GM12891 (cell line): Measurements from ENCODE around the gene ITGB2.
A peak's percentile ranks its signal among the peaks of the same experiment; 100 is the strongest.

Experiments
- DNase-seq: peaks from one replicate; pipeline ENCODE4 v3.0.0; 2011; ENCODE audit warnings: low spot score; ENCODE audit not compliant: insufficient read length
- FAIRE-seq: peaks from 2 replicates; lab custom pipeline; 2011; peaks lifted over from hg19 to GRCh38; lab: Jason Lieb, UNC
- PAX5 ChIP-seq: IDR thresholded peaks from 2 replicates; pipeline ENCODE4 v1.6.1; 2011; ENCODE audit warnings: low read length, moderate library complexity, mild to moderate bottlenecking; ENCODE audit not compliant: insufficient read depth, severe bottlenecking
- POLR2A ChIP-seq: IDR thresholded peaks from 2 replicates; pipeline ENCODE4 v1.6.1; 2011; ENCODE audit warnings: low read depth, low read length, control low read depth
- POLR2AphosphoS5 ChIP-seq: IDR thresholded peaks from 2 replicates; pipeline ENCODE4 v1.6.1; 2011; ENCODE audit warnings: low read depth, low read length, control low read depth
- POU2F2 ChIP-seq: IDR thresholded peaks from 2 replicates; pipeline ENCODE4 v1.6.1; 2011; ENCODE audit warnings: low read depth, mild to moderate bottlenecking, control low read depth, low read length, moderate library complexity
- SPI1 ChIP-seq: IDR thresholded peaks from 2 replicates; pipeline ENCODE4 v1.6.1; 2011; ENCODE audit warnings: low read depth, low read length, control low read depth
- TAF1 ChIP-seq: IDR thresholded peaks from 2 replicates; pipeline ENCODE4 v1.6.1; 2011; ENCODE audit warnings: low read depth, low read length, control low read depth

Gene ITGB2

DNA sequence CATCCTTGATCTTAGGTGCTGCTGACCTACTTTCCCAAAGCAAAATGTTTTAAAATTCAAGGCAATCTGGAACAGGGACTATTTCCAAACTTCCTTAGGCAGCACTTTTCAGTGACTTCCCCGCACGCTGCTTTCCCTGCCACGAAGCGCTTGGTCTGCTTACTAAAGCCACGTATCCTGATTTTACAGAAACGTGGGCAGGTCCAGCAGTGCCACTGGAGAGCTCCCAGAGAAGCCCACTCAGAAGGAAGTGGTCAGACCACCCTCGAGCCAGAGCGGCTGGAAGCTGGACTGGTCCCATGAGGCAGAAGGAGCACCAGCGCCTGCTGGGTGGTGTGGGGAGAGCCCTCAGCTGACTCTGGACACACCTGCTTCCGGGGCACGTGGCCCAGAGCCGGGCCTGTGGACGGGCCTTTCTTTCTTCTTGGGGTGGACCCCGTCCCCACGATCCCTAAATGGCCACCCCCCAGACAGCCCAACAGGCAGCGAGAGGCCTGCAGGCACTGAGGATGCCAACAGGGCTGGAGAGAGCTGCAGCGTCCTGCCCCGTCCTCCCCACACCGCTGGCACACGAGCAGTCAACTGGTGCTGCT lies 70.4 kb downstream of the ITGB2 start:
- FAIRE-seq (no peak), DNase-seq (no peak)
- TF ChIP-seq PAX5 (no peak), TAF1 (no peak), POLR2AphosphoS5 (no peak), POLR2A (no peak), POU2F2 (no peak), SPI1 (no peak)

DNA sequence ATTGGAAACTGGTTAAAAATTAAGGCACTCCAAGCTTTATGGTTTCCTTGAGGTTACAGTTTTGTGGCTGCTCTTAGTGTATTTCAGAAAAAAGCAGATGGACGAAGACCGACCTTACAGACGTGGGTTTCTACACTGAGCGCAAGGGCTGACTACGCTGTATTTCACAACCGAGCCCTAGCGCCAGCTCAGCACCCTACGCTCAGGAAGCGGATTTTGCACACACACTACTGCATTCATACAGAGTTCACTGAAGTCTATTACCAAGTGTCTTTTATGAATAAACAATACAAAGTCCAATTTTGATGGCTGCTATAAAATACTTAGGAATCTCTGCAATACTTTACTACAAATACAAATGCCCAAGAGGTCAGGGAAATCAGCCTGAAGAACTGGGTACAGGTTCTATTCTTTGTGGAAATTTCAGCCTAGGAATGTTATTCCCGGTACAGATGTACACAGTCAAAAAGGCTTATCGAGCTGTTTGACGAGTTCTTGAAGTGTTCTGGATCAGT lies 71.0 kb downstream of the ITGB2 start:
- FAIRE-seq = no peak
- no peak for DNase-seq
- no peak for TF ChIP-seq POLR2AphosphoS5
- TF ChIP-seq POLR2A = no peak
- TF ChIP-seq POU2F2 = no peak
- no peak for TF ChIP-seq TAF1
- TF ChIP-seq SPI1 = no peak
- TF ChIP-seq PAX5 = no peak

DNA sequence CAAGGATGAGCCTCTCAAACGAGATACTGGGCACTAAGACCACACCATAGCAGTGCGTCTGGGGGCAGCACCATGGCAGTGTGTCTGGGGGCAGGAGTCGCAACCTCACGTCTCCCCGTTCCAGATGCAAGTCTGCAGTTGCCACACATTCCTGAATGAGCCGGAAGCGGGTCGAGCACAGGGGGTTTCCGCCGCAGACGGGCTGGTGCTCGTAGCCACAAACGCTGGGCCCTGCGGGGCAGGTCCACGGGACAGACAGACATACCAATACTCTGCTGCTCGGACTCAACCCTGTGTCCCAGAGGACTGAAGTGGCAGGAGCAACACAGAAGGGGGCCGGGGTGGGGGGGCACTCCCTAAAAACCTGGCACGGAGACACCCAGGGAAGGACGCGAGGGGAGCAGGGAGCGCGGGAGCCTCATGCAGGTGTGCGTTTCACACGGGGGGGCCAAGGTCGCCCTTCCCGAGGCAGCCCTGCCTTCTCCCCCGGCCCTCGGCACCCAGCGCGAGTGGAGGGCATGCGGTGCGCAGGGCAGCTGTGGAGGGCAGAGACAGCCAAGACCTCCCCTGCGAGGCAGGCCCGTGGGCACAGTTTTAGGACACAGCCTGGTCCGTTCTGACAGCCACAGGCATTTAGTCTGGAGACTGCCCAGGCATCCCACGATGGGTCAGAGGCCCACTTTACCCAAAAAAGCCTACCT lies 71.7 kb downstream of the ITGB2 start:
- TF ChIP-seq PAX5 (no peak), POLR2A (no peak), SPI1 (no peak), POLR2AphosphoS5 (no peak), POU2F2 (no peak)
- no peak for FAIRE-seq

DNA sequence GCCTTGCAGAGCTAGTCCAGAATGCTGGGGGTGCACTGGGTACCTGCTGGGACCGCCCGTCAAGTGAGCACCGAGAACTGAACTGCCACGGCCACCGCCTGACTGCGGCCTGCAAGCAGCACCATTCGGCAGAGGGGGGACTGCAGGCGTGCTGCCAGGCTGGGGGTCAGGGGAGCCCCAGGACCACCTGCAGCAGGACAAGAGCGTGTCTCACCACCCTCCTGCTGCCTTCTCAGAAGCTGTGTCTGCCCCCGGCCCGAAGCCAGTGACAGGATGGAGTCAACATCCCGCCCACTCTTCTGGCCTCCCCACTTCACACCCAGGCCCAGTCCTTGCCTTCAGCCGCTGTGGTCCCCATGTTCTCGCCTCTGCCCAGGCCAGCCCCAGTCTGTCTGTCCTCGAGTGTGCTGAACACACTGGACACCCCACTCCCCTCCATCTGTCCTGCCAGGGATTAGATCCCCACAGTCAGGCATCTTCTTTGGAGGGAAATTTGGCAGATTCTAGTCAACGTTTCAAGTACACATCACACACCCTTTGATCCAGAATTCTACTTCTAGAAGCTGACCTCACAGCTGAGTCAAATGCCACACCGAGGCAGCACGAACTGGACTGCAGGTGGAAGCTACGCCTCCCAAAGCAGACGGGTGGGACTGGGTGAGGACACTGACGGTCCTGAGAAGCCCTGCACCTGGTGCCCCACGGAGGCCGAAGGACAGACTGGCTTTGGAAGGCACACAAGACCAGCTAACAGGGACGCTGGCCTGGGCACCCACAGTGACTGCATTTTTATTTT lies 73.2 kb downstream of the ITGB2 start:
- DNase-seq (no peak), FAIRE-seq (no peak)
- TF ChIP-seq POU2F2 (no peak), PAX5 (no peak), TAF1 (no peak), SPI1 (no peak), POLR2A (no peak), POLR2AphosphoS5 (no peak)

More for the DNA sequence above, 71.7 kb downstream of the ITGB2 start:
- DNase-seq = no peak

DNA sequence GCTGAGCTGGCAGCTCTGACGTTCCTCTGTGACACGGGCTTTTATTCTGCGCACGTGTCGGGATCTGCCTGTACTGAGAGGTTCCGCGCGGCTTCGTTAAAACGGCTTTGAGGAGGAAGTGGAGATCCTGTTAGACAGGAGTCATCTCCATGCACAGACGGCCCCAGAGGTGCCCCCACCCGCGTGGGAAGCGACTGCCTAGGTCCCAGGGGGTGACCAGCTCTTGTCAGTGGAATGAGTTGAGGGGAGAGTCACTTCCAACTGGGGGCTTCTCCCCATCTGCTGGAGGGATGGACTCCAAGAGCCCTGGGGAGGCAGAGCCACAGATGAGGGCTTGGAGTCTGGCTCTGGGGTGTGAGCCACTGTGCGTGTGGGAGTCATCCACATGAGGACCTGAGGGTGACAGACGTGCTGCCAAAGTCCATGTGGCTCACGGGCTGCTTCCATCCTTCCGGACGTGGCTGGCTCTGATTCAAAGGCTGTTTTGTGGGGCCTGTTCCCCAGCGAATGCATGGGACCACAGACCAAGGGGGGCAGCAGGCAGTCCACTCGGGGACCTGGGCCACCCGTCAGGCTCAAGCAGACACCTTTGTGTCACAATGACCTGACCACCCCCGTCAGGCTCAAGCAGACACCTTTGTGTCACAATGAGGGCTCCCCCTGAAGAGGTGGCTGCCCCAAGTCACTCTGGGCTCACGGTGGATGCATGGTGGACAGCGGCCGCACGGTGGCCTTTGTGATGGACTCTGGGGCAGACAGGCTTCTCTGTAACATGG lies 74.0 kb downstream of the ITGB2 start:
- DNase-seq (no peak), FAIRE-seq (no peak)
- no peak for TF ChIP-seq PAX5
- no peak for TF ChIP-seq POLR2A
- TF ChIP-seq POU2F2 = no peak
- no peak for TF ChIP-seq TAF1
- 0 out of 2 replicates have a peak, but pooled peaks have one; percentile 10 for TF ChIP-seq SPI1
- no peak for TF ChIP-seq POLR2AphosphoS5

DNA sequence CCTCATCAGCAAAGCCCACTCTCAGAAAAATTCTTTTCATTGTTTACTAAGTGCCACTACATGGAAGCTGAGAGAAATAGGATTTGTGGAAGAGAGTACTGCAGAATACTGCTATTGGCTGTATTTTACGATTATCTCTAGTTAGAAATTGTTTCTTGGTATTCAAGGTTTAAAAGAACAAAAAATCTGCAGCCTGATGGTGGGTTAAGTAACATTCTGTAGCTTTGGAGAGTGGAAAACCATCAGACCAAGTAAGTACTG lies 74.5 kb downstream of the ITGB2 start:
- no peak for FAIRE-seq
- DNase-seq = no peak
- TF ChIP-seq SPI1 (no peak), POU2F2 (no peak), POLR2AphosphoS5 (no peak), TAF1 (no peak), POLR2A (no peak), PAX5 (no peak)

DNA sequence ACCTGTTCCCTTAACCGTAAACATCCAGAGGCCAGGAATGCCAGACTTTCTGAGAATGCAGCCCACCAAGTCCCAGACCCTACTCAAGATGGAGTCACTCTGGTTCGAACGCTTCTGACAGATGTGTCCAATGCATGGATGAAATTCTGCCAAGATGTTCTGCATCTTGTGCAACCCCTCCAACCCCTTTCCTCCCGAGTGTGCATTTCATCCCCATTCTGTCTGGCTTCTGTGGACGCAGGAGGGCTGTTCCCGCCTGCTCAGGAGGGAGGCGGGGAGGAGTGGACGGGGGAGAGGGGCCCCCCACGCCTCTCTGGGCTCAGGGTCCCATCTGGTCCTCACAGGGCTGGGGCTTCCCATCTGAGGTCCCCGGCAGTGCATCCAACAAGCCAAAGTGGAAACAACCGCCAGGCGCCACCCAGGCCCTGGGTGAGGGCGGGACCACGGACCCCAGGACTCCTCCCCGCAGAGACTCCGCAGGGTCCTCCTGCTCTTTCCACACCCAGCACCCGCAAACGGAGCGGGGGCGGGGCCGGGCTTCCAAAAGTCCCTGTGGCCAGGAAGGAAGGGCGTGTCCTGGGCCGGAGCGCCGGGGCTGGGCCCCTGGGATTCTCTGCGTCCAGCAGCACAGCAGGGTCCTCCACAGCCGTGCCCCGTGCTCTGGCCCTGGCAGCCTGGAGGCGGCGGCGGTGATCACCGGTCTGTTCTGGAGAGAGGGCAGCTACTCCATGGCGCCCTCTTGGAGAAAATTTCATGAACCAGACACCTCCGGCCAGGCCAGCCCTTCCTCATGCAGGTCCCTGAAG lies 75.1 kb downstream of the ITGB2 start:
- TF ChIP-seq PAX5 = no peak
- no peak for TF ChIP-seq TAF1
- no peak for TF ChIP-seq POLR2A
- no peak for TF ChIP-seq SPI1
- TF ChIP-seq POU2F2 = no peak
- no peak for FAIRE-seq
- DNase-seq = peak; percentile 68

DNA sequence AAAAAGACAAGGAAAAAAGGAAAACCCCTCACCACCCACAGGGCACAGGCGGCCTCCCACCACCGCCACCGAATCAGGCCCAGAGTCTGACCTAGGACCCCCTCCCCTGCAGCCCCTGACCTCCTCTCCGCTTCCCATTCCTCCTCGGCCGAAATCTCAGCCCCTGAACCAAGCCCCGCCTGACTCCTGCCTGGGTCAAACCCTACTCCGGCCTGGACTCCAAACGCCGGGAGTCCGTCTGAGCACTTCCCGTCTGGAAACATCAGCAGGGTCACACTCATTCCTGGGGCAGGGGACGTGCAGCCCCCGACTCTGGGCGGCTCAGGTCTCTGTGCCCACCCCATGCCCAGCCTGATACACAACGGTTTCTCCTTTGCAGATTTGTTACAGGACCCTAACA lies 76.4 kb downstream of the ITGB2 start:
- no peak for DNase-seq
- FAIRE-seq = no peak
- TF ChIP-seq TAF1 (no peak), PAX5 (no peak), POLR2A (no peak), POLR2AphosphoS5 (no peak), SPI1 (no peak), POU2F2 (no peak)
